Measurements from ENCODE around the gene SUB1.
"Not testable (repeated sequence)": the region's sequence is repeated elsewhere in the genome, so short reads cannot be mapped to it uniquely, and the experiment has no call there.

The SUB1 gene

GRCh38 chr5:32585446-32586275 lies at the start of gene SUB1:
TSS of gene SUB1 (plus strand) at chr5:32585557. CDS start at chr5:32588513, 2,956 bp downstream.
- Histone ChIP-seq H3K9ac (ENCODE audit: insufficient read length) (peak within 1 kb of the TSS; percentile 96), H3K36me3 (ENCODE audit: insufficient read depth, low read length) (peaks cover 21% of the 10 kb centered on the region), H3K9me3 (ENCODE audit: low read depth, low read length) (no peaks in the 10 kb centered on the region), H3K27ac (peak within 1 kb of the TSS; percentile 90), H3K4me3 (peak within 1 kb of the TSS; percentile 85)
- TF ChIP-seq POLR2AphosphoS5 (IDR thresholded peaks at IDR 0.05; ENCODE audit: borderline replicate concordance, low read depth, low read length) (peak; percentile 93), FOXP2 (optimal IDR thresholded peaks at IDR 0.05; ENCODE audit: control extremely low read depth, extremely low read length, insufficient read depth) (no peak)
- peak; percentile 20 for DNase-seq (ENCODE audit: low read depth, low spot score)

- DNase-seq (ENCODE audit: low read depth, low spot score), result no peak
- no peak overlapping the region for H3K9ac ChIP-seq (ENCODE audit: insufficient read length)
- H3K4me3 ChIP-seq, result no peak overlapping the region
- TF ChIP-seq POLR2AphosphoS5 (IDR thresholded peaks at IDR 0.05; ENCODE audit: borderline replicate concordance, low read depth, low read length) (no peak), EZH2 (IDR thresholded peaks at IDR 0.05) (no peak), FOXP2 (optimal IDR thresholded peaks at IDR 0.05; ENCODE audit: control extremely low read depth, extremely low read length, insufficient read depth) (no peak)
- H3K9me3 ChIP-seq (ENCODE audit: low read depth, low read length), result no peaks in the 10 kb centered on the region
- H3K36me3 ChIP-seq (ENCODE audit: insufficient read depth, low read length), result no peaks in the 10 kb centered on the region
- no peak overlapping the region for H3K27ac ChIP-seq
These were observed 49.1 kb upstream of the SUB1 start for GRCh38 chr5:32536246-32536645.

- H3K9ac ChIP-seq (ENCODE audit: insufficient read length); H3K36me3 ChIP-seq (ENCODE audit: insufficient read depth, low read length); DNase-seq (ENCODE audit: low read depth, low spot score); H3K27ac ChIP-seq; H3K4me3 ChIP-seq; H3K9me3 ChIP-seq (ENCODE audit: low read depth, low read length): not testable (repeated sequence)
These were observed 47.8 kb upstream of the SUB1 start for GRCh38 chr5:32537437-32538029.

- Histone ChIP-seq H3K4me3 (no peak overlapping the region), H3K27ac (no peak overlapping the region), H3K36me3 (ENCODE audit: insufficient read depth, low read length) (no peaks in the 10 kb centered on the region), H3K9ac (ENCODE audit: insufficient read length) (no peak overlapping the region), H3K9me3 (ENCODE audit: low read depth, low read length) (no peaks in the 10 kb centered on the region)
- TF ChIP-seq FOXP2 (optimal IDR thresholded peaks at IDR 0.05; ENCODE audit: control extremely low read depth, extremely low read length, insufficient read depth), result no peak
- TF ChIP-seq POLR2AphosphoS5 (IDR thresholded peaks at IDR 0.05; ENCODE audit: borderline replicate concordance, low read depth, low read length), result no peak
- TF ChIP-seq EZH2 (IDR thresholded peaks at IDR 0.05), result no peak
- no peak for DNase-seq (ENCODE audit: low read depth, low spot score)
These were observed 47.3 kb upstream of the SUB1 start for GRCh38 chr5:32538031-32538547.

- Histone ChIP-seq H3K36me3 (ENCODE audit: insufficient read depth, low read length) (no peaks in the 10 kb centered on the region), H3K27ac (no peak overlapping the region), H3K4me3 (no peak overlapping the region)
These were observed 45.1 kb upstream of the SUB1 start for GRCh38 chr5:32539981-32540845.

GRCh38 chr5:32541241-32541640 lies 44.1 kb upstream of the SUB1 start:
- Histone ChIP-seq H3K36me3 (ENCODE audit: insufficient read depth, low read length) (no peaks in the 10 kb centered on the region), H3K9me3 (ENCODE audit: low read depth, low read length) (no peaks in the 10 kb centered on the region), H3K27ac (no peak overlapping the region), H3K9ac (ENCODE audit: insufficient read length) (no peak overlapping the region), H3K4me3 (no peak overlapping the region)
- TF ChIP-seq FOXP2 (optimal IDR thresholded peaks at IDR 0.05; ENCODE audit: control extremely low read depth, extremely low read length, insufficient read depth), result no peak
- TF ChIP-seq EZH2 (IDR thresholded peaks at IDR 0.05), result no peak
- no peak for TF ChIP-seq POLR2AphosphoS5 (IDR thresholded peaks at IDR 0.05; ENCODE audit: borderline replicate concordance, low read depth, low read length)
- no peak for DNase-seq (ENCODE audit: low read depth, low spot score)

More at GRCh38 chr5:32539981-32540845, 45.1 kb upstream of the SUB1 start:
- TF ChIP-seq FOXP2 (optimal IDR thresholded peaks at IDR 0.05; ENCODE audit: control extremely low read depth, extremely low read length, insufficient read depth) (no peak), POLR2AphosphoS5 (IDR thresholded peaks at IDR 0.05; ENCODE audit: borderline replicate concordance, low read depth, low read length) (no peak), EZH2 (IDR thresholded peaks at IDR 0.05) (no peak)
- no peak overlapping the region for H3K9ac ChIP-seq (ENCODE audit: insufficient read length)
- DNase-seq (ENCODE audit: low read depth, low spot score), result no peak
- no peaks in the 10 kb centered on the region for H3K9me3 ChIP-seq (ENCODE audit: low read depth, low read length)

- H3K36me3 ChIP-seq (ENCODE audit: insufficient read depth, low read length), result no peaks in the 10 kb centered on the region
- DNase-seq (ENCODE audit: low read depth, low spot score), result no peak
- TF ChIP-seq FOXP2 (optimal IDR thresholded peaks at IDR 0.05; ENCODE audit: control extremely low read depth, extremely low read length, insufficient read depth) (no peak), EZH2 (IDR thresholded peaks at IDR 0.05) (no peak), POLR2AphosphoS5 (IDR thresholded peaks at IDR 0.05; ENCODE audit: borderline replicate concordance, low read depth, low read length) (no peak)
- H3K4me3 ChIP-seq, result no peak overlapping the region
- no peak overlapping the region for H3K9ac ChIP-seq (ENCODE audit: insufficient read length)
- no peaks in the 10 kb centered on the region for H3K9me3 ChIP-seq (ENCODE audit: low read depth, low read length)
- no peak overlapping the region for H3K27ac ChIP-seq
These were observed 42.9 kb upstream of the SUB1 start for GRCh38 chr5:32542216-32543059.
